Stimulated activated CD4-positive, alpha-beta T cell treated with anti-CD3 and anti-CD28 coated beads, Interleukin-2, amount 100 ng/mL, for 24 hours (primary cell): ENCODE results near the gene SLC25A24.
"Not testable (repeated sequence)": the region's sequence is repeated elsewhere in the genome, so short reads cannot be mapped to it uniquely, and the experiment has no call there.

Experiments used
- DNase-seq, 2 donors: peaks; one replicate each; pipeline ENCODE4 v3.0.0-alpha.2; 2020

The SLC25A24 gene

GRCh38 chr1:108199781-108200686 lies at the start of gene SLC25A24:
Gene SLC25A24 (minus strand): TSS chr1:108200343. CDS start chr1:108200138, 205 bp downstream.
- peak; percentile 72 to 81 for DNase-seq

GRCh38 chr1:108243976-108244375 lies 43.8 kb upstream of the SLC25A24 start, which contains the start of gene NBPF4:
Gene NBPF4 (minus strand): TSS chr1:108244076. CDS start chr1:108243761, 315 bp downstream.
- DNase-seq, result not testable (repeated sequence)

- not testable (repeated sequence) for DNase-seq
These were observed 39.3 kb upstream of the SLC25A24 start for GRCh38 chr1:108239426-108239825.

- not testable (repeated sequence) for DNase-seq
These were observed 35.2 kb upstream of the SLC25A24 start for GRCh38 chr1:108235308-108235707.

GRCh38 chr1:108232183-108232582 lies 32.0 kb upstream of the SLC25A24 start:
- not testable (repeated sequence) for DNase-seq

GRCh38 chr1:108229976-108230375 lies 29.8 kb upstream of the SLC25A24 start:
- DNase-seq, result not testable (repeated sequence)

GRCh38 chr1:108227772-108228171 lies 27.6 kb upstream of the SLC25A24 start:
- DNase-seq, result not testable (repeated sequence)

- DNase-seq, result not testable (repeated sequence)
These were observed 26.7 kb upstream of the SLC25A24 start for GRCh38 chr1:108226855-108227254.

- DNase-seq, result not testable (repeated sequence)
These were observed 23.1 kb upstream of the SLC25A24 start for GRCh38 chr1:108223226-108223625.

GRCh38 chr1:108217515-108218174 lies 17.5 kb upstream of the SLC25A24 start:
- DNase-seq, result not testable (repeated sequence)

GRCh38 chr1:108217007-108217406 lies 16.9 kb upstream of the SLC25A24 start:
- DNase-seq, result not testable (repeated sequence)

- DNase-seq, result not testable (repeated sequence)
These were observed 16.1 kb upstream of the SLC25A24 start for GRCh38 chr1:108216028-108216890.

- not testable (repeated sequence) for DNase-seq
These were observed 14.7 kb upstream of the SLC25A24 start for GRCh38 chr1:108214641-108215465.

- DNase-seq, result no peak
These were observed 10.9 kb upstream of the SLC25A24 start for GRCh38 chr1:108211014-108211413.

- DNase-seq, result peak in 1 of 2 donors; percentile 8
These were observed 9.4 kb upstream of the SLC25A24 start for GRCh38 chr1:108209456-108210108.

- DNase-seq, result no peak
These were observed 8.7 kb upstream of the SLC25A24 start for GRCh38 chr1:108208724-108209446.

- not testable (repeated sequence) for DNase-seq
These were observed 3.4 kb upstream of the SLC25A24 start for GRCh38 chr1:108203582-108203981.

GRCh38 chr1:108201687-108202086 lies 1.5 kb upstream of the SLC25A24 start:
- DNase-seq, result no peak

GRCh38 chr1:108200687-108201051 lies 526 bp upstream of the SLC25A24 start:
- peak; percentile 35 to 48 for DNase-seq

- no peak for DNase-seq
These were observed 897 bp downstream of the SLC25A24 start for GRCh38 chr1:108199201-108199691.
